GM21786 (cell line): Measurements from ENCODE around the gene CIPC.

ENCODE experiments used
- ATAC-seq: cut with Tn5 transposase; IDR thresholded peaks from one replicate; pipeline ENCODE4 v1.9.1; 2021; ENCODE audit not compliant: unreplicated experiment

CIPC gene

GRCh38 chr14:77123381-77124325 lies 25.6 kb downstream of the CIPC start:
- no peak for ATAC-seq

GRCh38 chr14:77124345-77125280 lies 26.6 kb downstream of the CIPC start:
- ATAC-seq = no peak

GRCh38 chr14:77125281-77125801 lies 27.3 kb downstream of the CIPC start:
- ATAC-seq = no peak

- no peak for ATAC-seq
Measured at GRCh38 chr14:77125823-77126325, 27.8 kb downstream of the CIPC start.

DNA sequence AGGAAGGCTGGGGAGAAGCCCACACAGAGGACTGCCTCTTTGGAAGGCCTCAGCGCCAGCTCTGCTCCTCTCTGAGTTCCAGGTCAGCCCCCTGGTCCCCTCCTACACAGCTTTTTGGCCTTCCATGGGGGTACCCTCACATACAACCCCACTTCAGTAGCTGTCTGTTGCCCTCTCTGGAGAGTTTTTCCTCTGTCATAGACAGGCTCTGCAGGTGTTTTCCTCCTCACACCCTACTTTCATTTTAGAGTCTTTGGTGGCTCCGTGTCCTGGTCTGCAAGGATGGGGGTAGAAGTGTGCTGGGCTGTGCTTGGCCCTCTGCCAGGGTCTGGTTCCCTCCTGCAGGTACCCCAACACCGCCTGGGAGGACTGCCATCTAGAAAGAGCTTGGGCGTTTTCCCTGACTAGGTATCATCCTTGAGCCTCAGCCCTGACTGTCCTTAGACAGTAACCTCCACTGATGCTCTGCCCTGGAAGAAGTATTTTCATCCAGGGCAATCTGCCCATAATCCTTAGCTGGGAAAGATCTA lies 28.5 kb downstream of the CIPC start:
- no peak for ATAC-seq

GRCh38 chr14:77128414-77128891 lies 30.4 kb downstream of the CIPC start:
- ATAC-seq = no peak

- ATAC-seq = no peak
Measured at GRCh38 chr14:77130386-77130785, 32.3 kb downstream of the CIPC start.

DNA sequence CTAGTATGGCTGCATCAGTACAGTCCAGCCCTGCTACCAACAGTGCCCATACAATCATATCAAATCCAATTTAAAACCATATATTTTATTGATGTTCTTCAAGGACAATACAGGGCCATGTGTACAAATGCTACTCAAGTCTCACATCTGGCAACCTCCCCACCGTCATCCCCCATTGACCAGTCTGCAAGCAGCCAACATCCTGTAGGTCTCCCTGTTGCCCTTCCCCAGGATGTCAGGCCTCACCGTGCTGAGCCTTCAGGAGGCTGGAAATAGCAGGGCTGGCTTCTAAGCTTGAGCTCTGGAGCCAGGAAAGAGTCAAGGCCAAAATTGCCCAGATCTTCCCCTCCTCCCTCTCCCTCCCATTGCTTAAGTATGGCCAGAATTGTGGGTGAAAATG lies 33.1 kb downstream of the CIPC start:
- no peak for ATAC-seq

GRCh38 chr14:77131871-77132486 lies 33.9 kb downstream of the CIPC start:
- ATAC-seq = no peak

- ATAC-seq = peak; percentile 48
Measured at GRCh38 chr14:77133720-77134338, 35.8 kb downstream of the CIPC start.

- ATAC-seq = no peak
Measured at GRCh38 chr14:77139022-77139421, 41.0 kb downstream of the CIPC start.

GRCh38 chr14:77139540-77140358 lies 41.7 kb downstream of the CIPC start:
- no peak for ATAC-seq

DNA sequence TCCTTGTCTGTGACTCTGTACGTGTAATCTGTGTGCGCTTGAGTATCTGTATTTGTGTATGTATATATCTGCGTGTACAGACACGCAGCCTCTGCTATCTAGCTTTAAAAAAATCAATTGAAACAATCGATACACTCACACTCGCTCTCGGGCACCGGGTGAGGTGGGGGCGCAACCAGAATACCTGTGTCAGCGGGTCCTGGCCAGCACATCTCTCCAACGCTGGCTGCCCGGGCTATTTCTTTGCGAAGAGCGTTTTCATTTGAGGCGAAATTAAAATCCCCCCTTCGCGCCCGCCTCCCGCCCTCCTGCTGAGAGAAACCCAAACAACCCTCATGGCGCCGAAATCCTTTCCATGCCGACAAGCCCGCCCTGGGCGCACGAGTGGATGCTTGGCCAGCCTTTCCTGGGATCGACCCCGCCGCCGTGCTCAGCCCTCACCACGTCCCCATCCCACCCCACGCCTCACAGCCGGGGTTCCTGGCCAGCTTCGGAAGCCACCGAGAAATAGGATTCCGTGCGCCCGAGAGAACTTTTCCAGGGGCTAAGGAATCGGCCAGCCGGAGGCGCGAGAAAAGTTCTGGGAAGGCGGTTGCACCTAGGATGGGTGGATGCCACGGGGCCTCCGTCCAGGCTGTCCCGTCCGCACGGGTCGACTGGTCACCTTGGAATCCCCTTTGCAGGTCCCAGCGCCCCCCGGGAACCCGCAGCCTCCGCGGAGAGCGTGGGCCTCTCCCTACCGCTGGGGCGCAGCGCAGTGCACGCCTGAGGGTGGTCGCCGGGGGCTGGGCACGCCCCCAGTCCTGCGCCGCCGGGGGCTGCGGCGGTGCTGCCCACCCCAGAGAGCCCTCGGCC lies 42.5 kb downstream of the CIPC start:
- no peak for ATAC-seq

DNA sequence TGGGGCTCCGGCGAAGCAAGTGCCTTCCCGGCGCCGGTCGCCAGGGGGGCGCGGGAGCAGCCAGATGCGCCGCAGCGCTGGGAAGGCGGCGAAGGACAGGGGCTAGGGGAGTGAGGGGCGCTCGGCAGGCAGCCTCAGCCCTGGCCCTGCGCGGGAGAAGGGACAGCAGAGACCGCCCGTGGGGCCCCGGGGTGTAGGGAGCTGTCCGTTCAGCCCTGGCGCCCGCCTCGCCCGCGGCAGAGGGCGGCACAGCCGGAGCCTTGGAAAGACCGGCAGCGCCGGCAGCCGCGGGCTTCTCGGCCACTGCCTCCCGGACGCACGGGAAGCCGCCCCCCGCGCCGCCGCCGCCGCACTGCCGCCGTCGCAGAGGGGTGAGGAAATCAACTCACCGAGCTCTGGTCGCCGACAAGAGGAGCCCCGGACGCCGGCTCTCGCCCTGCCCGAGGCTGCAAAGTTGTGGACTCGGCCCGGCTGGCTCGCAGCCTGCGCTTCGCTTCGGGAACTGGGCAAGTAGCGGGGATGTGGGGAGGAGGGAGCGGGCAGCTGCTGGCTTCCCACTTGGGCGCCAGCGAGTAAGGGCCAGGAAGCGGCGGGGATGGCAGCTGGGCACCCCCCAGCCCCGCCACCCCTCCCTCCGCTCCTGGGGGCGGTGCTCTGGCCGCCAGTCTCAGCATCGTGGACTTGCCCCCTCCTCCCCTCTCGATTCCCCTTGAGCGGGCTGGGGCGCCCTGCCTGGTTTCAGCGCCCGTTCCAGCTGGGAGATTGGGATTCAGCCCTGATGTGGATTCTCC lies 43.4 kb downstream of the CIPC start, which contains the start of gene ZDHHC22:
Gene ZDHHC22 (minus strand): TSS at position 578 of the 791 bp plus-strand sequence. CDS start 2,053 bp downstream, outside the sequence.
- ATAC-seq = no peak

GRCh38 chr14:77142005-77142800 lies 44.1 kb downstream of the CIPC start:
- ATAC-seq = no peak

DNA sequence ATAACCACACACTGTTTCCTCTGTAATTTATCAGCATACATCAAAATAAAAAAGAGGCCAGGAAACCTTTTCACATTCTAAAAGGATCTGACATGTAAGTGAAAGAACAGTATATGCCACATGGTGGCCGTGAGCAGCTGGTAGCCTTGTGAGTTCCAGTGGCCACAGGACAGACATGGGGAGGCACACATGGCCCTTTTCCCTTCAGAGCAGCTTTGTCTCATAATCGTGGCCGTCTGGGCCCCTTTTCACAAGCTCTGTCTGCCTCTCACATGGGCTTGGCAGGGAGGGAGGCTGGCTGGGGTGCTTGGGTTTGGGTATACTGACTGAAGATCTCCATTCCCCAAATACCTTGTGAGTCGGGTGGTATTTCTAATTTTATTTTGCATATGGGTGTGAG lies 45.0 kb downstream of the CIPC start:
- no peak for ATAC-seq
